ENCODE measurements around the gene KCNK4.

- no peak for TF ChIP-seq CTCF (IDR thresholded peaks at IDR 0.05)
- peak in 1 of 2 donors; percentile 74 for TF ChIP-seq POLR2A (IDR thresholded peaks at IDR 0.05)
Observed at GRCh38 chr11:64245797-64246620, 45.1 kb upstream of the KCNK4 start.

Measured in adrenal gland (tissue), 5 donors.